GM12878 (cell line): ENCODE data around the gene DLK2. TPM values are rescaled to one million over a fixed set of nuclear protein-coding genes. Genes with fewer than 3 reads are reported as not detected.

Experiments used
- ATAC-seq: fragments of 200-7000 bp; cut with Tn5 transposase; 3 replicates; pipeline ENCODE4 v1.9.1; 2020; ENCODE audit warnings: mild to moderate bottlenecking, moderate library complexity
- BruUV-seq: library from RNA; stranded (reverse); fragments of 400-500 nt; replicated peaks from 2 replicates; lab custom pipeline; 2021; lab: Mats Ljungman, UMichigan
- CTCF ChIA-PET: fragments of 300-600 bp; sonication (Branson Sonifier 250); formaldehyde crosslinking; extraction: SDS; loops from one replicate; lab custom pipeline; 2021; ENCODE audit warnings: inconsistent platforms; lab: Yijun Ruan, JAX
- POLR2A ChIA-PET: fragments of 350-600 bp; formaldehyde crosslinking; extraction: SDS; loops from one replicate; lab custom pipeline; 2021; ENCODE audit warnings: inconsistent platforms; lab: Charles Lee
- RAD21 ChIA-PET: fragments of 300-600 bp; sonication (Branson Sonifier 250); formaldehyde crosslinking; loops from one replicate; lab custom pipeline; 2023; ENCODE audit warnings: antibody characterized with exemption; ENCODE audit not compliant: unreplicated experiment; lab: Charles Lee
- SMC1A ChIA-PET: fragments of 300-600 bp; sonication (Branson Sonifier 250); formaldehyde crosslinking; loops from one replicate; lab custom pipeline; 2023; ENCODE audit not compliant: unreplicated experiment, uncharacterized antibody; lab: Charles Lee
- DNase-seq: peaks from one replicate; pipeline ENCODE4 v3.0.0-alpha.2; 2011; ENCODE audit warnings: low read depth, low spot score
- FAIRE-seq: peaks from 3 replicates; lab custom pipeline; 2011; peaks lifted over from hg19 to GRCh38; lab: Jason Lieb, UNC
- H2AFZ ChIP-seq: 2 replicates; pipeline ENCODE4 v1.6.0; 2011; ENCODE audit warnings: low read depth, low read length, control low read depth; ENCODE audit not compliant: control insufficient read depth
- H3K27ac ChIP-seq: 2 replicates; pipeline ENCODE4 v1.5.1; 2011; ENCODE audit warnings: control low read depth; ENCODE audit not compliant: control insufficient read depth, insufficient read depth
- H3K27me3 ChIP-seq, 2 experiments: replicated peaks in 1 of 2; 2 replicates each; pipeline versions ENCODE4 v1.6.0 to v1.6.1; 2011; ENCODE audit warnings: low read length in 1 of 2; ENCODE audit not compliant: control insufficient read depth in 2 of 2, insufficient read depth in 2 of 2
- H3K36me3 ChIP-seq, 2 experiments: 2 replicates each; pipeline ENCODE4 v1.5.1; 2011; ENCODE audit warnings: low read length in 1 of 2; ENCODE audit not compliant: control insufficient read depth in 2 of 2, insufficient read depth in 2 of 2
- H3K4me1 ChIP-seq: 2 replicates; pipeline ENCODE4 v1.6.1; 2011; ENCODE audit warnings: mild to moderate bottlenecking, low read length, moderate library complexity, mixed read lengths; ENCODE audit not compliant: control insufficient read depth, insufficient read depth
- H3K4me2 ChIP-seq: 2 replicates; pipeline ENCODE4 v1.6.0; 2011; ENCODE audit warnings: control low read depth; ENCODE audit not compliant: control insufficient read depth, insufficient read depth
- H3K4me3 ChIP-seq: fragments of 200-600 bp; sonication (generic); 2 replicates; pipeline ENCODE4 v1.5.1; 2016
- H3K79me2 ChIP-seq: 2 replicates; pipeline ENCODE4 v1.6.0; 2011; ENCODE audit warnings: low read length; ENCODE audit not compliant: control insufficient read depth, insufficient read depth
- H3K9ac ChIP-seq: 2 replicates; pipeline ENCODE4 v1.8.0; 2011; ENCODE audit warnings: low read length, control low read depth, mixed read lengths; ENCODE audit not compliant: control insufficient read depth, insufficient read depth
- H3K9me3 ChIP-seq: replicated peaks from 3 replicates; pipeline ENCODE4 v1.5.1; 2011; ENCODE audit warnings: mild to moderate bottlenecking, low read length; ENCODE audit not compliant: control insufficient read depth, insufficient read depth
- H4K20me1 ChIP-seq: 2 replicates; pipeline ENCODE4 v1.6.0; 2011; ENCODE audit not compliant: control insufficient read depth, insufficient read depth
- CBFB ChIP-seq: IDR thresholded peaks from 2 replicates; pipeline ENCODE4 v1.6.1; 2016; ENCODE audit warnings: antibody characterized with exemption, low read depth
- EP300 ChIP-seq, 2 experiments: fragments of 150-350 bp in 1 of 2; IDR thresholded peaks; 2 replicates each; pipeline ENCODE4 v1.6.1; 2011 to 2012; ENCODE audit warnings: low read depth in 2 of 2, low read length in 2 of 2, borderline replicate concordance in 1 of 2, improper control_type of control experiment in 1 of 2, inconsistent platforms in 1 of 2; ENCODE audit not compliant: control insufficient read depth in 1 of 2
- ESRRA ChIP-seq: IDR thresholded peaks from 2 replicates; pipeline ENCODE4 v1.6.1; 2012; ENCODE audit warnings: mild to moderate bottlenecking, low read length, improper control_type of control experiment
- IKZF1 ChIP-seq: fragments of 450-650 bp; conservative IDR thresholded peaks from 2 replicates; pipeline ENCODE4 v1.6.1; 2017; ENCODE audit warnings: antibody characterized with exemption, mild to moderate bottlenecking
- MEF2A ChIP-seq: IDR thresholded peaks from 2 replicates; pipeline ENCODE4 v1.6.1; 2011; ENCODE audit warnings: low read depth, mild to moderate bottlenecking, low read length, moderate library complexity; ENCODE audit not compliant: insufficient read depth
- SREBF1 ChIP-seq: IDR thresholded peaks from 2 replicates; pipeline ENCODE4 v1.6.1; 2012; ENCODE audit warnings: mild to moderate bottlenecking, low read length
- TBL1XR1 ChIP-seq: IDR thresholded peaks from 2 replicates; pipeline ENCODE4 v1.6.1; 2012; ENCODE audit warnings: low read depth, low read length, improper control_type of control experiment
- TCF3 ChIP-seq: IDR thresholded peaks from 2 replicates; pipeline ENCODE4 v1.6.1; 2012; ENCODE audit warnings: low read depth, mild to moderate bottlenecking, low read length, borderline replicate concordance; ENCODE audit not compliant: insufficient read depth
- WRNIP1 ChIP-seq: IDR thresholded peaks from 2 replicates; pipeline ENCODE4 v1.6.1; 2011; ENCODE audit warnings: low read depth, low read length, improper control_type of control experiment, borderline replicate concordance
- YBX1 ChIP-seq: fragments of 450-650 bp; IDR thresholded peaks from 2 replicates; pipeline ENCODE4 v1.6.1; 2016; ENCODE audit warnings: antibody characterized with exemption
- ZNF274 ChIP-seq: IDR thresholded peaks from one replicate; pipeline ENCODE4 v1.8.0; 2011; ENCODE audit not compliant: insufficient read length, insufficient read depth
- WGBS: methylation state at CpG from one replicate; pipeline ENCODE4 v1.1.6; 2016; ENCODE audit warnings: low lambda C conversion rate; ENCODE audit not compliant: insufficient replicate concordance, insufficient coverage; ENCODE audit errors: missing lambda C conversion rate; 5-methylcytosine and 5-hydroxymethylcytosine counted together
- in situ Hi-C: fragments of 300-500 bp; cut with MboI; formaldehyde crosslinking; loops from 9 replicates; pipeline ENCODE4 v1.14.3; 2018; ENCODE audit warnings: mixed read lengths
- intact Hi-C: fragments of 100-400 bp; cut with micrococcal nuclease; formaldehyde crosslinking; loops from one replicate; pipeline ENCODE4 v1.14.2; 2022; ENCODE audit not compliant: unreplicated experiment
- polyA plus RNA-seq, 11 experiments: library from polyadenylated mRNA; depleted of rRNA in 4 of 11; unstranded in 6 of 11; stranded (reverse) in 5 of 11; fragments of >200 nt; fragmentation: Nextera tagmentation in 4 of 11; fragmentation: Illumina TruSeq in 1 of 11; extraction: Ambion mirVana in 4 of 11; extraction: Trizol in 1 of 11; gene quantifications; 1 replicate in 1 of 11; 2 replicates in 10 of 11; pipeline versions ENCODE4 v1.2.1 to v1.2.3, GENCODE V29; 2011 to 2016; ENCODE audit warnings: inconsistent platforms in 2 of 11, missing spikeins in 2 of 11, low read depth in 1 of 11
- total RNA-seq, 4 experiments: library from RNA; depleted of rRNA in 3 of 4; stranded (reverse); fragments of >200 nt in 3 of 4; fragmentation: Illumina TruSeq in 1 of 4; extraction: Trizol in 1 of 4; gene quantifications; 2 replicates each; pipeline versions ENCODE4 v1.2.1 to v1.2.3, GENCODE V29; 2013 to 2021
- TF ChIP-seq, protein P1 (sequence below): fragments of 450-650 bp; IDR thresholded peaks from 2 replicates; pipeline ENCODE4 v1.6.1; 2017; ENCODE audit warnings: mild to moderate bottlenecking, moderate library complexity
- TF ChIP-seq, protein P2 (sequence below): fragments of 450-650 bp; IDR thresholded peaks from 2 replicates; pipeline ENCODE4 v1.6.1; 2014; ENCODE audit warnings: mild to moderate bottlenecking
- TF ChIP-seq, protein P3 (sequence below): IDR thresholded peaks from 2 replicates; pipeline ENCODE4 v1.6.1; 2012; ENCODE audit warnings: low read depth, low read length, improper control_type of control experiment
- TF ChIP-seq, protein P4 (sequence below): fragments of 450-650 bp; IDR thresholded peaks from 2 replicates; pipeline ENCODE4 v1.6.1; 2017; ENCODE audit warnings: borderline replicate concordance
- TF ChIP-seq, protein P5 (sequence below): IDR thresholded peaks from 2 replicates; pipeline ENCODE4 v1.6.1; 2011; ENCODE audit warnings: mild to moderate bottlenecking, low read depth, low read length, moderate library complexity; ENCODE audit not compliant: insufficient replicate concordance

Gene DLK2
- total and polyA plus RNA-seq, 10 of the 15 experiments (the other 5 are each of a cell fraction or from before 2014, with no cell fraction given): 0.03 to 0.55 (median 0.38) TPM; not detected in 4

- no TSS peak for BruUV-seq
- H3K4me3 ChIP-seq: no peak overlapping the region
- no peak for DNase-seq
- ATAC-seq: no peak
- H3K9me3 ChIP-seq: no peaks in the 10 kb centered on the region
- H3K9ac ChIP-seq: no peak overlapping the region
- FAIRE-seq: no peak
- H2AFZ ChIP-seq: no peak overlapping the region
- no peaks in the 10 kb centered on the region for H4K20me1 ChIP-seq
- in situ Hi-C loops (no loop called here), intact Hi-C loops (no loop called here)
- ChIA-PET RAD21 (no interaction called here), CTCF (interaction anchor here (0.6 kb wide), 1 partner anchor 12 kb away, joined by 3 read pairs; no protein-coding TSS in a partner anchor), POLR2A (no interaction called here), SMC1A (interaction anchor here (0.6 kb wide), 1 partner anchor 12 kb away, joined by 3 read pairs; no protein-coding TSS in a partner anchor)
- H3K27me3 ChIP-seq: no peaks in the 10 kb centered on the region; a peak in 1 of 4 replicates
- H3K4me2 ChIP-seq: no peak overlapping the region
- H3K4me1 ChIP-seq: no peaks in the 10 kb centered on the region
- 68% methylated on average over 5 of the region's 8 CpGs for WGBS
- H3K36me3 ChIP-seq: no peaks in the 10 kb centered on the region
- no peaks in the 10 kb centered on the region for H3K79me2 ChIP-seq
- H3K27ac ChIP-seq: no peak overlapping the region
- TF ChIP-seq YBX1 (no peak), EP300 (IDR thresholded peaks at IDR 0.05; ENCODE audit: borderline replicate concordance in 1 of 2, control insufficient read depth in 1 of 2, low read depth in 2 of 2, low read length in 2 of 2) (no peak), SREBF1 (no peak), ZNF274 (no peak), TBL1XR1 (no peak), CBFB (no peak), MEF2A (no peak), WRNIP1 (no peak), IKZF1 (no peak), TCF3 (no peak), ESRRA (no peak)
- TF ChIP-seq, protein P1, sequence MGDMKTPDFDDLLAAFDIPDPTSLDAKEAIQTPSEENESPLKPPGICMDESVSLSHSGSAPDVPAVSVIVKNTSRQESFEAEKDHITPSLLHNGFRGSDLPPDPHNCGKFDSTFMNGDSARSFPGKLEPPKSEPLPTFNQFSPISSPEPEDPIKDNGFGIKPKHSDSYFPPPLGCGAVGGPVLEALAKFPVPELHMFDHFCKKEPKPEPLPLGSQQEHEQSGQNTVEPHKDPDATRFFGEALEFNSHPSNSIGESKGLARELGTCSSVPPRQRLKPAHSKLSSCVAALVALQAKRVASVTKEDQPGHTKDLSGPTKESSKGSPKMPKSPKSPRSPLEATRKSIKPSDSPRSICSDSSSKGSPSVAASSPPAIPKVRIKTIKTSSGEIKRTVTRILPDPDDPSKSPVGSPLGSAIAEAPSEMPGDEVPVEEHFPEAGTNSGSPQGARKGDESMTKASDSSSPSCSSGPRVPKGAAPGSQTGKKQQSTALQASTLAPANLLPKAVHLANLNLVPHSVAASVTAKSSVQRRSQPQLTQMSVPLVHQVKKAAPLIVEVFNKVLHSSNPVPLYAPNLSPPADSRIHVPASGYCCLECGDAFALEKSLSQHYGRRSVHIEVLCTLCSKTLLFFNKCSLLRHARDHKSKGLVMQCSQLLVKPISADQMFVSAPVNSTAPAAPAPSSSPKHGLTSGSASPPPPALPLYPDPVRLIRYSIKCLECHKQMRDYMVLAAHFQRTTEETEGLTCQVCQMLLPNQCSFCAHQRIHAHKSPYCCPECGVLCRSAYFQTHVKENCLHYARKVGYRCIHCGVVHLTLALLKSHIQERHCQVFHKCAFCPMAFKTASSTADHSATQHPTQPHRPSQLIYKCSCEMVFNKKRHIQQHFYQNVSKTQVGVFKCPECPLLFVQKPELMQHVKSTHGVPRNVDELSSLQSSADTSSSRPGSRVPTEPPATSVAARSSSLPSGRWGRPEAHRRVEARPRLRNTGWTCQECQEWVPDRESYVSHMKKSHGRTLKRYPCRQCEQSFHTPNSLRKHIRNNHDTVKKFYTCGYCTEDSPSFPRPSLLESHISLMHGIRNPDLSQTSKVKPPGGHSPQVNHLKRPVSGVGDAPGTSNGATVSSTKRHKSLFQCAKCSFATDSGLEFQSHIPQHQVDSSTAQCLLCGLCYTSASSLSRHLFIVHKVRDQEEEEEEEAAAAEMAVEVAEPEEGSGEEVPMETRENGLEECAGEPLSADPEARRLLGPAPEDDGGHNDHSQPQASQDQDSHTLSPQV: no peak
- TF ChIP-seq, protein P2, sequence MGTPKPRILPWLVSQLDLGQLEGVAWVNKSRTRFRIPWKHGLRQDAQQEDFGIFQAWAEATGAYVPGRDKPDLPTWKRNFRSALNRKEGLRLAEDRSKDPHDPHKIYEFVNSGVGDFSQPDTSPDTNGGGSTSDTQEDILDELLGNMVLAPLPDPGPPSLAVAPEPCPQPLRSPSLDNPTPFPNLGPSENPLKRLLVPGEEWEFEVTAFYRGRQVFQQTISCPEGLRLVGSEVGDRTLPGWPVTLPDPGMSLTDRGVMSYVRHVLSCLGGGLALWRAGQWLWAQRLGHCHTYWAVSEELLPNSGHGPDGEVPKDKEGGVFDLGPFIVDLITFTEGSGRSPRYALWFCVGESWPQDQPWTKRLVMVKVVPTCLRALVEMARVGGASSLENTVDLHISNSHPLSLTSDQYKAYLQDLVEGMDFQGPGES: no peak
- TF ChIP-seq, protein P3, sequence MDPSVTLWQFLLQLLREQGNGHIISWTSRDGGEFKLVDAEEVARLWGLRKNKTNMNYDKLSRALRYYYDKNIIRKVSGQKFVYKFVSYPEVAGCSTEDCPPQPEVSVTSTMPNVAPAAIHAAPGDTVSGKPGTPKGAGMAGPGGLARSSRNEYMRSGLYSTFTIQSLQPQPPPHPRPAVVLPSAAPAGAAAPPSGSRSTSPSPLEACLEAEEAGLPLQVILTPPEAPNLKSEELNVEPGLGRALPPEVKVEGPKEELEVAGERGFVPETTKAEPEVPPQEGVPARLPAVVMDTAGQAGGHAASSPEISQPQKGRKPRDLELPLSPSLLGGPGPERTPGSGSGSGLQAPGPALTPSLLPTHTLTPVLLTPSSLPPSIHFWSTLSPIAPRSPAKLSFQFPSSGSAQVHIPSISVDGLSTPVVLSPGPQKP: no peak
- TF ChIP-seq, protein P4, sequence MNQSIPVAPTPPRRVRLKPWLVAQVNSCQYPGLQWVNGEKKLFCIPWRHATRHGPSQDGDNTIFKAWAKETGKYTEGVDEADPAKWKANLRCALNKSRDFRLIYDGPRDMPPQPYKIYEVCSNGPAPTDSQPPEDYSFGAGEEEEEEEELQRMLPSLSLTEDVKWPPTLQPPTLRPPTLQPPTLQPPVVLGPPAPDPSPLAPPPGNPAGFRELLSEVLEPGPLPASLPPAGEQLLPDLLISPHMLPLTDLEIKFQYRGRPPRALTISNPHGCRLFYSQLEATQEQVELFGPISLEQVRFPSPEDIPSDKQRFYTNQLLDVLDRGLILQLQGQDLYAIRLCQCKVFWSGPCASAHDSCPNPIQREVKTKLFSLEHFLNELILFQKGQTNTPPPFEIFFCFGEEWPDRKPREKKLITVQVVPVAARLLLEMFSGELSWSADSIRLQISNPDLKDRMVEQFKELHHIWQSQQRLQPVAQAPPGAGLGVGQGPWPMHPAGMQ: no peak
- TF ChIP-seq, protein P5, sequence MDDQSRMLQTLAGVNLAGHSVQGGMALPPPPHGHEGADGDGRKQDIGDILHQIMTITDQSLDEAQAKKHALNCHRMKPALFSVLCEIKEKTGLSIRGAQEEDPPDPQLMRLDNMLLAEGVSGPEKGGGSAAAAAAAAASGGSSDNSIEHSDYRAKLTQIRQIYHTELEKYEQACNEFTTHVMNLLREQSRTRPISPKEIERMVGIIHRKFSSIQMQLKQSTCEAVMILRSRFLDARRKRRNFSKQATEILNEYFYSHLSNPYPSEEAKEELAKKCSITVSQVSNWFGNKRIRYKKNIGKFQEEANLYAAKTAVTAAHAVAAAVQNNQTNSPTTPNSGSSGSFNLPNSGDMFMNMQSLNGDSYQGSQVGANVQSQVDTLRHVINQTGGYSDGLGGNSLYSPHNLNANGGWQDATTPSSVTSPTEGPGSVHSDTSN: no peak
Measured at GRCh38 chr6:43464337-43464736, 9.0 kb upstream of the DLK2 start.
